Tibial nerve (tissue), 4 donors: Measurements from ENCODE around the gene SNX30.

ENCODE experiments used
- CTCF ChIP-seq, 5 experiments: fragments of 200-600 bp in 3 of 5; fragments of 450-650 bp in 2 of 5; sonication (generic) in 3 of 5; IDR thresholded peaks; one replicate each; pipeline ENCODE4 v1.5.1; 2016 to 2019; ENCODE audit warnings: antibody characterized with exemption in 5 of 5, mild to moderate bottlenecking in 3 of 5, moderate library complexity in 2 of 5
- EP300 ChIP-seq, 2 donors: sonication (generic); formaldehyde crosslinking; IDR thresholded peaks; one replicate each; pipeline ENCODE4 v1.6.1; 2017; ENCODE audit warnings: antibody characterized with exemption in 2 of 2, mild to moderate bottlenecking in 1 of 2
- POLR2A ChIP-seq, 2 donors: fragments of 450-650 bp; IDR thresholded peaks; one replicate each; pipeline ENCODE4 v1.6.1; 2017; ENCODE audit warnings: antibody characterized with exemption in 2 of 2, mild to moderate bottlenecking in 2 of 2, moderate library complexity in 2 of 2

- no peak for TF ChIP-seq POLR2A (IDR thresholded peaks at IDR 0.05)
- no peak for TF ChIP-seq EP300 (IDR thresholded peaks at IDR 0.05)
- TF ChIP-seq CTCF (IDR thresholded peaks at IDR 0.05): no peak
Measured at GRCh38 chr9:112765281-112765680, 14.7 kb downstream of the SNX30 start.
